ENCODE results near the gene GLIPR2.
"Not testable (repeated sequence)": the region's sequence is repeated elsewhere in the genome, so short reads cannot be mapped to it uniquely, and the experiment has no call there.

DNA sequence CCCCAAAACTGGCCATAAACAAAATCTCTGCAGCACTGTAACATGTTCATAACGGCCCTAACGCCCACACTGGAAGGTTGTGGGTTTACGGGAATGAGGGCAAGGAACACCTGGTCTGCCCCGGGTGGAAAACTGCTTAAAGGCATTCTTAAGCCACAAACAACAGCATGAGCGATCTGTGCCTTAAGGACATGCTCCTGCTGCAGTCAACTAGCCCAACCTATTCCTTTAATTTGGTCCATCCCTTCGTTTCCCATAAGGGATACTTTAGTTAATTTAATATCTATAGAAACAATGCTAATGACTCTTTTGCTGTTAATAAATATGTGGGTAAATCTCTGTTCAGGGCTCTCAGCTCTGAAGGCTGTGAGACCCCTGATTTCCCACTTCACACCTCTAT is 43.7 kb downstream of the GLIPR2 start:
- TF ChIP-seq EP300, POLR2A (IDR thresholded peaks at IDR 0.05): not testable (repeated sequence)
- TF ChIP-seq, protein P1, sequence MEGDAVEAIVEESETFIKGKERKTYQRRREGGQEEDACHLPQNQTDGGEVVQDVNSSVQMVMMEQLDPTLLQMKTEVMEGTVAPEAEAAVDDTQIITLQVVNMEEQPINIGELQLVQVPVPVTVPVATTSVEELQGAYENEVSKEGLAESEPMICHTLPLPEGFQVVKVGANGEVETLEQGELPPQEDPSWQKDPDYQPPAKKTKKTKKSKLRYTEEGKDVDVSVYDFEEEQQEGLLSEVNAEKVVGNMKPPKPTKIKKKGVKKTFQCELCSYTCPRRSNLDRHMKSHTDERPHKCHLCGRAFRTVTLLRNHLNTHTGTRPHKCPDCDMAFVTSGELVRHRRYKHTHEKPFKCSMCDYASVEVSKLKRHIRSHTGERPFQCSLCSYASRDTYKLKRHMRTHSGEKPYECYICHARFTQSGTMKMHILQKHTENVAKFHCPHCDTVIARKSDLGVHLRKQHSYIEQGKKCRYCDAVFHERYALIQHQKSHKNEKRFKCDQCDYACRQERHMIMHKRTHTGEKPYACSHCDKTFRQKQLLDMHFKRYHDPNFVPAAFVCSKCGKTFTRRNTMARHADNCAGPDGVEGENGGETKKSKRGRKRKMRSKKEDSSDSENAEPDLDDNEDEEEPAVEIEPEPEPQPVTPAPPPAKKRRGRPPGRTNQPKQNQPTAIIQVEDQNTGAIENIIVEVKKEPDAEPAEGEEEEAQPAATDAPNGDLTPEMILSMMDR (IDR thresholded peaks at IDR 0.05) = not testable (repeated sequence)
